Measurements from ENCODE around the gene CDK5R1. TPM values are rescaled to one million over a fixed set of nuclear protein-coding genes. Genes with fewer than 3 reads are reported as not detected.
"Not testable (repeated sequence)": the region's sequence is repeated elsewhere in the genome, so short reads cannot be mapped to it uniquely, and the experiment has no call there.

CDK5R1 gene
- total RNA-seq, 2 donors from 2014 or later = 1.0 to 1.6 TPM

- Histone ChIP-seq H3K27me3 (no peaks in the 10 kb centered on the region), H3K4me3 (no peak overlapping the region), H3K36me3 (replicated peaks in 1 of 2; ENCODE audit: insufficient read depth in 1 of 2, low read depth in 2 of 2) (peaks cover 0 to 4% of the 10 kb centered on the region in 2 donors), H3K27ac (no peak overlapping the region), H3K4me1 (peaks cover 16% of the 10 kb centered on the region), H3K9me3 (no peaks in the 10 kb centered on the region)
- TF ChIP-seq POLR2A (IDR thresholded peaks at IDR 0.05) (no peak), CTCF (IDR thresholded peaks at IDR 0.05) (no peak)
- intact Hi-C loops (cut with DNase I) = no loop called here
- 78 to 81% methylated on average over 2 of the region's 2 CpGs for WGBS, 2 donors
- DNase-seq (no peak), ATAC-seq (no peak)
Observed at GRCh38 chr17:32446949-32447348, 39.8 kb upstream of the CDK5R1 start.

GRCh38 chr17:32449963-32450362 is 36.8 kb upstream of the CDK5R1 start:
- Histone ChIP-seq H3K27me3 (no peaks in the 10 kb centered on the region), H3K36me3 (replicated peaks in 1 of 2; ENCODE audit: insufficient read depth in 1 of 2, low read depth in 2 of 2) (peaks cover 1 to 14% of the 10 kb centered on the region in 2 donors), H3K9me3 (no peaks in the 10 kb centered on the region), H3K27ac (no peak overlapping the region), H3K4me1 (peaks cover 16% of the 10 kb centered on the region), H3K4me3 (no peak overlapping the region)
- TF ChIP-seq POLR2A (IDR thresholded peaks at IDR 0.05) = no peak
- no peak for TF ChIP-seq CTCF (IDR thresholded peaks at IDR 0.05)
- 96 to 97% methylated on average over 5 of the region's 5 CpGs for WGBS, 2 donors
- ATAC-seq (no peak), DNase-seq (no peak)
- intact Hi-C loops (cut with DNase I) = no loop called here

- intact Hi-C loops (cut with DNase I); H3K27ac ChIP-seq; DNase-seq; H3K27me3 ChIP-seq; ATAC-seq; H3K4me3 ChIP-seq; H3K9me3 ChIP-seq: not testable (repeated sequence)
- 87 to 92% methylated on average over 6 of the region's 6 CpGs for WGBS, 2 donors
- H3K36me3 ChIP-seq (replicated peaks in 1 of 2; ENCODE audit: insufficient read depth in 1 of 2, low read depth in 2 of 2) = peaks cover 5 to 19% of the 10 kb centered on the region in 2 donors
- peaks cover 15% of the 10 kb centered on the region for H3K4me1 ChIP-seq
Observed at GRCh38 chr17:32450379-32450778, 36.4 kb upstream of the CDK5R1 start.

GRCh38 chr17:32451879-32452278 is 34.9 kb upstream of the CDK5R1 start:
- no peaks in the 10 kb centered on the region for H3K27me3 ChIP-seq
- H3K9me3 ChIP-seq = no peaks in the 10 kb centered on the region
- 75 to 82% methylated on average over 2 of the region's 2 CpGs for WGBS, 2 donors
- DNase-seq (no peak), ATAC-seq (no peak)
- no peak overlapping the region for H3K27ac ChIP-seq
- intact Hi-C loops (cut with DNase I) = no loop called here
- H3K36me3 ChIP-seq (replicated peaks in 1 of 2; ENCODE audit: insufficient read depth in 1 of 2, low read depth in 2 of 2) = peaks cover 6 to 20% of the 10 kb centered on the region in 2 donors
- no peak overlapping the region for H3K4me3 ChIP-seq
- TF ChIP-seq CTCF (IDR thresholded peaks at IDR 0.05) = no peak
- TF ChIP-seq POLR2A (IDR thresholded peaks at IDR 0.05) = no peak
- H3K4me1 ChIP-seq = peaks cover 1% of the 10 kb centered on the region

- intact Hi-C loops (cut with DNase I) = no loop called here
- H3K9me3 ChIP-seq = no peaks in the 10 kb centered on the region
- H3K4me1 ChIP-seq = no peaks in the 10 kb centered on the region
- no peak overlapping the region for H3K4me3 ChIP-seq
- ATAC-seq = no peak
- 82 to 93% methylated on average over 1 of the region's 1 CpG for WGBS, 2 donors
- H3K27me3 ChIP-seq = no peaks in the 10 kb centered on the region
- H3K36me3 ChIP-seq (replicated peaks in 1 of 2; ENCODE audit: insufficient read depth in 1 of 2, low read depth in 2 of 2) = peaks cover 6 to 20% of the 10 kb centered on the region in 2 donors
- DNase-seq = no peak
- TF ChIP-seq POLR2A (IDR thresholded peaks at IDR 0.05) = no peak
- no peak for TF ChIP-seq CTCF (IDR thresholded peaks at IDR 0.05)
- no peak overlapping the region for H3K27ac ChIP-seq
Observed at GRCh38 chr17:32452281-32452680, 34.5 kb upstream of the CDK5R1 start.

Data from body of pancreas (tissue), 4 donors.